ENCODE measurements around the gene ITGA2B. TPM values are rescaled to one million over a fixed set of nuclear protein-coding genes. Genes with fewer than 3 reads are reported as not detected.

ITGA2B gene
- total and polyA plus RNA-seq, 2 experiments from 2014 or later: 13.3 to 13.9 TPM

GRCh38 chr17:44385287-44386181 is 3.9 kb downstream of the ITGA2B start:
- Histone ChIP-seq H4K20me1 (replicated peaks; ENCODE audit: insufficient read depth) (no peaks in the 10 kb centered on the region), H3K27me3 (ENCODE audit: insufficient read depth) (peaks cover 51% of the 10 kb centered on the region), H3K36me3 (ENCODE audit: insufficient read depth) (no peaks in the 10 kb centered on the region), H2AFZ (peak overlapping the region; percentile 100), H3K4me2 (peak overlapping the region; percentile 98), H3K4me1 (ENCODE audit: insufficient read depth) (peaks cover 7% of the 10 kb centered on the region), H3K79me2 (replicated peaks; ENCODE audit: insufficient read depth) (no peaks in the 10 kb centered on the region), H3K4me3 (peak overlapping the region; percentile 82), H3K9me2 (ENCODE audit: insufficient read depth) (0 out of 2 replicates have a peak, but pooled peaks cover 8% of the 10 kb centered on the region), H3F3A (replicated peaks; ENCODE audit: low read depth) (0 out of 2 replicates have a peak, but pooled peaks cover 4% of the 10 kb centered on the region), H3K27ac (ENCODE audit: low read depth) (no peak overlapping the region)
- Mint-ChIP-seq H3K27ac (no peak overlapping the region), H3K4me1 (peaks cover 18% of the 10 kb centered on the region), H3K27me3 (ENCODE audit: insufficient read depth, low read depth, poor library complexity) (peaks cover 45% of the 10 kb centered on the region), H3K4me3 (peak overlapping the region; percentile 78), H3K36me3 (ENCODE audit: low read depth) (no peaks in the 10 kb centered on the region; the same call in 2 of the 3 replicates), H3K9me3 (no peaks in the 10 kb centered on the region)
- DNase-seq (ENCODE audit: low spot score): peak; percentile 96
- TF ChIP-seq ETS1 (IDR thresholded peaks at IDR 0.05): no peak
- peak in 1 of 2 experiments; percentile 34; a peak in 3 of 4 replicates for TF ChIP-seq CTCF (conservative IDR thresholded peaks at IDR 0.05; ENCODE audit: low read depth in 2 of 2)
- TF ChIP-seq POLR2AphosphoS5 (IDR thresholded peaks at IDR 0.05; ENCODE audit: low read depth): peak; percentile 65
- peak; percentile 85 for ATAC-seq

GRCh38 chr17:44384823-44385286 is 4.6 kb downstream of the ITGA2B start:
- no peaks in the 10 kb centered on the region for H3K36me3 ChIP-seq (ENCODE audit: insufficient read depth)
- ATAC-seq: peak; percentile 22; the same call in 2 of the 3 replicates
- H3K9me3 Mint-ChIP-seq: no peaks in the 10 kb centered on the region
- peaks cover 45% of the 10 kb centered on the region for H3K27me3 Mint-ChIP-seq (ENCODE audit: insufficient read depth, low read depth, poor library complexity)
- H3K4me3 ChIP-seq: peak overlapping the region; percentile 82
- peaks cover 18% of the 10 kb centered on the region for H3K4me1 Mint-ChIP-seq
- peaks cover 7% of the 10 kb centered on the region for H3K4me1 ChIP-seq (ENCODE audit: insufficient read depth)
- H3K27ac ChIP-seq (ENCODE audit: low read depth): no peak overlapping the region
- H2AFZ ChIP-seq: peak overlapping the region; percentile 97
- H3K27me3 ChIP-seq (ENCODE audit: insufficient read depth): peaks cover 51% of the 10 kb centered on the region
- H3K4me2 ChIP-seq: peak overlapping the region; percentile 98
- no peaks in the 10 kb centered on the region; the same call in 2 of the 3 replicates for H3K36me3 Mint-ChIP-seq (ENCODE audit: low read depth)
- H4K20me1 ChIP-seq (replicated peaks; ENCODE audit: insufficient read depth): no peaks in the 10 kb centered on the region
- no peak for TF ChIP-seq REST (IDR thresholded peaks at IDR 0.05; ENCODE audit: unreplicated experiment)
- TF ChIP-seq ZNF331 (CRISPR knock-in tag; IDR thresholded peaks at IDR 0.05; ENCODE audit: low read depth): no peak
- TF ChIP-seq NANOG (IDR thresholded peaks at IDR 0.05; ENCODE audit: borderline replicate concordance): no peak
- TF ChIP-seq EZH2phosphoT487 (IDR thresholded peaks at IDR 0.05; ENCODE audit: unreplicated experiment): no peak
- TF ChIP-seq EZH2 (IDR thresholded peaks at IDR 0.05; ENCODE audit: low read depth, unreplicated experiment): peak; percentile 24
- TF ChIP-seq CTCF (conservative IDR thresholded peaks at IDR 0.05; ENCODE audit: low read depth in 2 of 2): no peak
- no peak for TF ChIP-seq STAT1 (IDR thresholded peaks at IDR 0.05; ENCODE audit: unreplicated experiment)
- no peak for TF ChIP-seq JUNB (IDR thresholded peaks at IDR 0.05; ENCODE audit: unreplicated experiment)
- no peak for TF ChIP-seq ETS1 (IDR thresholded peaks at IDR 0.05)
- H3K79me2 ChIP-seq (replicated peaks; ENCODE audit: insufficient read depth): no peaks in the 10 kb centered on the region
- H3K27ac Mint-ChIP-seq: no peak overlapping the region
- peak; percentile 68 for DNase-seq (ENCODE audit: low spot score)
- 0 out of 2 replicates have a peak, but pooled peaks cover 3% of the 10 kb centered on the region for H3K9me2 ChIP-seq (ENCODE audit: insufficient read depth)
- H3K4me3 Mint-ChIP-seq: peak overlapping the region; percentile 78
- H3F3A ChIP-seq (replicated peaks; ENCODE audit: low read depth): 0 out of 2 replicates have a peak, but pooled peaks cover 3% of the 10 kb centered on the region
